Prostate gland (tissue), 2 donors: Measurements from ENCODE around the gene TNFAIP2.

Source experiments
- CTCF ChIP-seq, 4 experiments: fragments of 200-600 bp in 2 of 4; fragments of 450-650 bp in 2 of 4; sonication (generic) in 2 of 4; IDR thresholded peaks; 1 replicate in 3 of 4; 2 replicates in 1 of 4; pipeline ENCODE4 v1.5.1; 2016 to 2019; ENCODE audit warnings: antibody characterized with exemption in 4 of 4, mild to moderate bottlenecking in 2 of 4, moderate library complexity in 2 of 4
- POLR2AphosphoS5 ChIP-seq: sonication (generic); formaldehyde crosslinking; IDR thresholded peaks from one replicate; pipeline ENCODE4 v1.6.1; 2017; ENCODE audit warnings: antibody characterized with exemption

GRCh38 chr14:103121846-103122584, 1.2 kb upstream of the TNFAIP2 start:
- TF ChIP-seq CTCF (IDR thresholded peaks at IDR 0.05) (no peak), POLR2AphosphoS5 (peak; percentile 24)
